Spleen (tissue), 11 donors: ENCODE measurements around the gene CNTLN. TPM values are rescaled to one million over a fixed set of nuclear protein-coding genes. Genes with fewer than 3 reads are reported as not detected.

Experiments
- DNase-seq: peaks from one replicate; pipeline ENCODE4 v3.0.0-alpha.2; 2020
- H3K27ac ChIP-seq, 8 donors: fragments of 200-600 bp; sonication (generic) in 7 of 8; 1 replicate in 4 of 8; 2 replicates in 4 of 8; pipeline versions ENCODE4 v1.5.0 to v1.8.0; 2016 to 2021; ENCODE audit warnings: inconsistent platforms in 4 of 8, mild to moderate bottlenecking in 4 of 8, moderate library complexity in 1 of 8
- H3K27me3 ChIP-seq, 7 donors: fragments of 200-600 bp; sonication (generic) in 6 of 7; replicated peaks in 1 of 7; 1 replicate in 4 of 7; 2 replicates in 3 of 7; pipeline versions ENCODE4 v1.5.0 to v1.8.0; 2016 to 2021; ENCODE audit warnings: inconsistent platforms in 3 of 7, mild to moderate bottlenecking in 1 of 7
- H3K36me3 ChIP-seq, 6 donors: fragments of 200-600 bp; sonication (generic) in 5 of 6; 1 replicate in 4 of 6; 2 replicates in 2 of 6; pipeline versions ENCODE4 v1.5.0 to v1.8.0; 2016 to 2021; ENCODE audit warnings: inconsistent platforms in 2 of 6
- H3K4me1 ChIP-seq, 6 donors: fragments of 200-600 bp; sonication (generic) in 5 of 6; 1 replicate in 3 of 6; 2 replicates in 3 of 6; pipeline versions ENCODE4 v1.5.0 to v1.8.0; 2016 to 2021; ENCODE audit warnings: inconsistent platforms in 3 of 6
- H3K4me3 ChIP-seq, 8 donors: fragments of 200-600 bp; sonication (generic) in 7 of 8; 1 replicate in 4 of 8; 2 replicates in 4 of 8; pipeline versions ENCODE4 v1.5.0 to v1.8.0; 2016 to 2021; ENCODE audit warnings: inconsistent platforms in 4 of 8, mild to moderate bottlenecking in 4 of 8, moderate library complexity in 2 of 8
- H3K9me3 ChIP-seq, 8 donors: fragments of 200-600 bp; sonication (generic) in 7 of 8; 1 replicate in 4 of 8; 2 replicates in 4 of 8; pipeline versions ENCODE4 v1.5.0 to v1.8.0; 2016 to 2021; ENCODE audit warnings: inconsistent platforms in 4 of 8
- POLR2A ChIP-seq, 3 donors: fragments of 450-650 bp; IDR thresholded peaks; one replicate each; pipeline ENCODE4 v1.5.1; 2017; ENCODE audit warnings: antibody characterized with exemption in 3 of 3, mild to moderate bottlenecking in 1 of 3
- POLR2AphosphoS5 ChIP-seq, 3 donors: sonication (generic); formaldehyde crosslinking; IDR thresholded peaks; one replicate each; pipeline ENCODE4 v1.5.1; 2017; ENCODE audit warnings: antibody characterized with exemption in 3 of 3
- WGBS, 5 donors: extraction: QIAGEN DNeasy Blood & Tissue Kit in 3 of 5; methylation state at CpG; one replicate each; pipeline versions ENCODE4 v1.1.5 to v1.1.7; 2013 to 2018; 5-methylcytosine and 5-hydroxymethylcytosine counted together
- intact Hi-C: fragments of 100-400 bp; cut with DNase I; formaldehyde crosslinking; loops from one replicate; pipeline ENCODE4 v1.15.0; 2023; ENCODE audit warnings: low total_unique reads
- polyA plus RNA-seq, 3 donors: library from polyadenylated mRNA; stranded (reverse); fragments of 200-250 nt; gene quantifications; one replicate each; pipeline ENCODE4 v1.2.1, GENCODE V29; 2013
- total RNA-seq, 7 donors: library from RNA; depleted of rRNA in 3 of 7; stranded (reverse); fragments of >200 nt in 3 of 7; fragmentation: NEBNext Ultra II Directional in 4 of 7; extraction: Animal tissue kit (Norgen Biotek cat#: 25700) in 4 of 7; gene quantifications; one replicate each; pipeline versions ENCODE4 v1.1.0 to v1.2.1, GENCODE V29; 2016 to 2021
- TF ChIP-seq, protein P1 (sequence below), 11 experiments: fragments of 200-600 bp in 7 of 11; fragments of 450-650 bp in 4 of 11; sonication (generic) in 4 of 11; IDR thresholded peaks in 8 of 11; conservative IDR thresholded peaks in 3 of 11; 1 replicate in 7 of 11; 2 replicates in 4 of 11; pipeline versions ENCODE4 v1.4.0 to v1.8.0; 2016 to 2021; ENCODE audit warnings: antibody characterized with exemption in 11 of 11, inconsistent platforms in 4 of 11, mild to moderate bottlenecking in 1 of 11
- donor health status: healthy with polysubstance abuse.
- donor health status: DM: no; HTN: no; CAD: no; lungs with moderate emphysema.
- donor health status: DM: no; HTN: no; CAD: no.
- donor health status: Bipolar disorder and iron deficiency.
- donor health status: healthy.
- donor health status: DM: no; HTN: no; CAD: no.
- donor health status: DM: yes; HTN: yes; CAD: no.

Gene CNTLN
- total and polyA plus RNA-seq, 10 donors: 1.1 to 26.2 (median 9.8) TPM

DNA sequence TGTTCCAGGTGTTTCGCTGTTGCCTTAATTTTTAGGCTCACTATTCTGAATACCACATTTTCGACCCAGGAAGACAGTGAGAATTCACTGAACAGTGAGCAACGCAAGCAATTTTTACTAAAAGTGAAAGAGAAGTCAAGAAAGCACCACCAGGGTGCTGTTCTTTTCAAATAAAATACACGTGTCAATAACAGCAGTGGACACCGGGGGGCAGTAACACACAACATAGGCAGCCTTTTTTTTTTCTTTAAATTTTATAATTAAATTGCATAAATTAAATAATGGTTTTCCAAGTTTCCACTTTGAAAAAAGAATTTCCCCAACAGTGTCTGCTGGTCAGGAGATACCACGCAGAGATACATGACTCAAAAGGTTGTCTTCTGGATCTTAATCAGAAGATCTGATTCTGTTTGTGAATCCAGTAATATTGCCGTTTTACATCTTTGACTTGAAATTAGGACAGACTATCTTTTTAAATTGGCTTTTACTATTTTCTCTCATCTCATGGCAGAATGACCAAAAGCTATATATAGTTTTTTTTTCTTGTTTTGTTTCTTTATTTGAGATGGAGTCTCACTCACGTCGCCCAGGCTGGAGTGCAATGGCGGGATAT, 396.9 kb downstream of the CNTLN start:
- whole genome bisulfite sequencing, 5 donors: 41 to 45% (median 42%) methylated on average over 10 of the region's 10 CpGs
- no peak for TF ChIP-seq POLR2A (IDR thresholded peaks at IDR 0.05)
- no peak for TF ChIP-seq POLR2AphosphoS5 (IDR thresholded peaks at IDR 0.05)
- TF ChIP-seq, protein P1, sequence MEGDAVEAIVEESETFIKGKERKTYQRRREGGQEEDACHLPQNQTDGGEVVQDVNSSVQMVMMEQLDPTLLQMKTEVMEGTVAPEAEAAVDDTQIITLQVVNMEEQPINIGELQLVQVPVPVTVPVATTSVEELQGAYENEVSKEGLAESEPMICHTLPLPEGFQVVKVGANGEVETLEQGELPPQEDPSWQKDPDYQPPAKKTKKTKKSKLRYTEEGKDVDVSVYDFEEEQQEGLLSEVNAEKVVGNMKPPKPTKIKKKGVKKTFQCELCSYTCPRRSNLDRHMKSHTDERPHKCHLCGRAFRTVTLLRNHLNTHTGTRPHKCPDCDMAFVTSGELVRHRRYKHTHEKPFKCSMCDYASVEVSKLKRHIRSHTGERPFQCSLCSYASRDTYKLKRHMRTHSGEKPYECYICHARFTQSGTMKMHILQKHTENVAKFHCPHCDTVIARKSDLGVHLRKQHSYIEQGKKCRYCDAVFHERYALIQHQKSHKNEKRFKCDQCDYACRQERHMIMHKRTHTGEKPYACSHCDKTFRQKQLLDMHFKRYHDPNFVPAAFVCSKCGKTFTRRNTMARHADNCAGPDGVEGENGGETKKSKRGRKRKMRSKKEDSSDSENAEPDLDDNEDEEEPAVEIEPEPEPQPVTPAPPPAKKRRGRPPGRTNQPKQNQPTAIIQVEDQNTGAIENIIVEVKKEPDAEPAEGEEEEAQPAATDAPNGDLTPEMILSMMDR (IDR thresholded peaks at IDR 0.05 in 8 of 11, conservative IDR thresholded peaks at IDR 0.05 in 3 of 11): peak in 5 of 11 experiments; percentile 8 to 44 (median 37)
- H3K4me1 ChIP-seq: no peaks in the 10 kb centered on the region
- DNase-seq: no peak
- H3K36me3 ChIP-seq: no peaks in the 10 kb centered on the region
- no peaks in the 10 kb centered on the region for H3K27me3 ChIP-seq
- H3K9me3 ChIP-seq: no peaks in the 10 kb centered on the region
- intact Hi-C loops: no loop called here
- no peak overlapping the region for H3K27ac ChIP-seq
- H3K4me3 ChIP-seq: no peak overlapping the region

- Histone ChIP-seq H3K9me3 (no peaks in the 10 kb centered on the region), H3K4me1 (no peaks in the 10 kb centered on the region), H3K27me3 (no peaks in the 10 kb centered on the region), H3K4me3 (no peak overlapping the region), H3K27ac (no peak overlapping the region), H3K36me3 (no peaks in the 10 kb centered on the region)
- intact Hi-C loops: no loop called here
- TF ChIP-seq, protein P1 (IDR thresholded peaks at IDR 0.05 in 8 of 11, conservative IDR thresholded peaks at IDR 0.05 in 3 of 11): no peak
- TF ChIP-seq POLR2AphosphoS5 (IDR thresholded peaks at IDR 0.05) (no peak), POLR2A (IDR thresholded peaks at IDR 0.05) (no peak)
- WGBS, 5 donors: 76 to 88% (median 81%) methylated on average over 6 of the region's 6 CpGs
- DNase-seq: no peak
These were observed 397.6 kb downstream of the CNTLN start for GRCh38 chr9:17532461-17532860.

DNA sequence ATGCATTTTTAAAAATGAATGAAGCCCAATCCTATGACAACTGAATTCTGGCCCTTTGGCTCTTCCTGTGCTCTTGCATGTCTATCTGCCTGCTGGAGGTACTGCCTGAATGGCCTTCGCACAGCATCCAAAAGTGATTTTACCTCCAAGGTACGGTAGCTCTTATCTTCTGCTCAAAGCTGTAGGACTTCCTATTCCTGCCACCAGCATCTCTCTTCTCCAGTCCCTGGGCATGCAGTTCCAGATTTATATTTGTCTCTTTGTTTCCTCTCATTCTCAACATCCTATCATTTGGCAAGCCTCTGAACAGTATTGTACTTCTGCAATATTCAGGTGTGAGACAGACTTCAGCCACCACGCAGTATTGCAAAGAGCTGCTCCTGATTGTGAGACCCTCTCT, 400.3 kb downstream of the CNTLN start:
- no peak for TF ChIP-seq POLR2AphosphoS5 (IDR thresholded peaks at IDR 0.05)
- TF ChIP-seq, protein P1 (IDR thresholded peaks at IDR 0.05 in 8 of 11, conservative IDR thresholded peaks at IDR 0.05 in 3 of 11): no peak
- no peak for TF ChIP-seq POLR2A (IDR thresholded peaks at IDR 0.05)

DNA sequence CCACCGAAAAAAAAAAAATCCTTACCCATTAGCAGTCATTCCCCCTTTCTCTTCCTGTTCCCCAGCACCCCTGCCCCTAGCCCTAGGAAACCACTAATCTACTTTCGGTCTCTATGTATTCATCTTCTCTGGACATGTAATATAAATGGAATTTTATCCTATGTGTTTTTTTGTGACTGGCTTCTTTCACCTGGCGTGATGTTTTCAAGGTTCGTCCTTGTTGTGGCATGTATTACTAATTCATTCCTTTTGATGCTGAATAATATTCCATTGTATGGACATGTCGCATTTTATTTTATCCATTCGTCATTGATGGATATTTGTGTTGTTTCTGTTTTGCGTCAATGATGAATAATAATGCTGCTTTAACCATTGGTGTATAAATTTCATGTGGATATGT, 401.2 kb downstream of the CNTLN start:
- WGBS, 5 donors: 88 to 91% (median 88%) methylated on average over 7 of the region's 7 CpGs
- intact Hi-C loops: no loop called here
- TF ChIP-seq POLR2A (IDR thresholded peaks at IDR 0.05): no peak

More for the DNA sequence above, 400.3 kb downstream of the CNTLN start:
- intact Hi-C loops: no loop called here
- no peak overlapping the region for H3K27ac ChIP-seq
- no peak overlapping the region for H3K4me3 ChIP-seq
- WGBS, 5 donors: 56 to 70% (median 59%) methylated on average over 3 of the region's 3 CpGs
- no peaks in the 10 kb centered on the region for H3K4me1 ChIP-seq
- no peaks in the 10 kb centered on the region for H3K27me3 ChIP-seq
- peaks cover 0 to 10% (median 0%) of the 10 kb centered on the region in 8 donors for H3K9me3 ChIP-seq
- H3K36me3 ChIP-seq: no peaks in the 10 kb centered on the region
- DNase-seq: no peak

More for the DNA sequence above, 401.2 kb downstream of the CNTLN start:
- Histone ChIP-seq H3K27me3 (no peaks in the 10 kb centered on the region), H3K27ac (no peak overlapping the region), H3K9me3 (peaks cover 0 to 10% (median 0%) of the 10 kb centered on the region in 8 donors), H3K4me1 (no peaks in the 10 kb centered on the region), H3K36me3 (no peaks in the 10 kb centered on the region), H3K4me3 (no peak overlapping the region)
- no peak for DNase-seq
